ENCODE data around the gene HTR3E. TPM values are rescaled to one million over a fixed set of nuclear protein-coding genes. Genes with fewer than 3 reads are reported as not detected.
"Not testable (repeated sequence)": the region's sequence is repeated elsewhere in the genome, so short reads cannot be mapped to it uniquely, and the experiment has no call there.

HTR3E gene
- total RNA-seq, 1 donor from 2014 or later = not detected

DNA sequence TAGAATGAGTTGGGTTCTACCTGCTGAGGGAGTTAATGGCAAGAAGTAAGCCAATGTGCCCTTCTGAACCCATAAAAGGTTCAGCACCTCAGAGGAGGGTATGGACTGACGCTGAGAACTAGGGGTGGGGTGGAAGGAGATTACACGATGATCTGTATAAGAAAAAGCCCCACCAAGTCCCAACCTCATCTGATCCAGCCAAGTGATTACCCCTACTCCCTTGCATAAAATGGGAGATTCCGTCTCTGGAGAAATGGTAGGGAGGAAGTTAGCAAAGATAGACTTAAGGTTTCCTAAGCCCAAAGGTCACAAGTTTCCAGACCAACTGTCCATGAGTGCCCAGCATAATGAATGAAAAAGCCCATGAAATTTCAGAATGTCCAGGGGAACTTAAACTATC, 51.2 kb downstream of the HTR3E start:
- ATAC-seq = no peak

DNA sequence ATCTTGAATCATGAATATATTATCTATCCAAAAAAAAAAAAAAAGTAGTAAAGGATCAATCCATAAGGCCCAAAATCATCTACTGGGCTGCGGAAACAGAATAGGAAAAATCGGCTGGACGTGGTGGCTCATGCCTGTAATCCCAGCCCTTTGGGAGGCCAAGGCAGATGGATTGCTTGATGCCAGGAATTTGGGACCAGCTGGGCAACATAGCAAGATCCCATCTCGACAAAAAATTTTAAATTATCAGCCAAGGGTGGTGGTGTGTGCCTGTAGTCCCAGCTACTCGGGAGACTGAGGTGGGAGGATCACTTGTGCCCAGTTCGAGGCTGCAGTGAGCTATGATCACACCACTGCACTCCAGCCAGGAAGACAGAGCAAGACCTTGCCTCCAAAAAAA, 52.3 kb downstream of the HTR3E start:
- DNase-seq = no peak
- ATAC-seq = no peak
- intact Hi-C loops (cut with micrococcal nuclease) = no loop called here

More for the DNA sequence above, 51.2 kb downstream of the HTR3E start:
- DNase-seq = no peak
- intact Hi-C loops (cut with micrococcal nuclease) = no loop called here

DNA sequence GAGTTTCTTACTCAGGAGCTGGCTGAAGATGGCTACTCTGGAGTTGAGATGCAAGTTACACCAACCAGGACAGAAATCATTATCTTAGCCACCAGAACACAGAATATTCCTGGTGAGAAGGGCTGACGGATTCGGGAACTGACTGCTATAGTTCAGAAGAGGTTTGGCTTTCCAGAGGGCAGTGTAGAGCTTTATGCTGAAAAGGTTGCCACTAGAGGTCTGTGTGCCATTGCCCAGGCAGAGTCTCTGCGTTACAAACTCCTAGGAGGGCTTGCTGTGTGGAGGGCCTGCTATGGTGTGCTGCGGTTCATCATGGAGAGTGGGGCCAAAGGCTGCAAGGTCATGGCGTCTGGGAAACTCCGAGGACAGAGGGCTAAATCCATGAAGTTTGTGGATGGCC, 52.9 kb downstream of the HTR3E start:
- ATAC-seq; DNase-seq; intact Hi-C loops (cut with micrococcal nuclease): not testable (repeated sequence)

DNA sequence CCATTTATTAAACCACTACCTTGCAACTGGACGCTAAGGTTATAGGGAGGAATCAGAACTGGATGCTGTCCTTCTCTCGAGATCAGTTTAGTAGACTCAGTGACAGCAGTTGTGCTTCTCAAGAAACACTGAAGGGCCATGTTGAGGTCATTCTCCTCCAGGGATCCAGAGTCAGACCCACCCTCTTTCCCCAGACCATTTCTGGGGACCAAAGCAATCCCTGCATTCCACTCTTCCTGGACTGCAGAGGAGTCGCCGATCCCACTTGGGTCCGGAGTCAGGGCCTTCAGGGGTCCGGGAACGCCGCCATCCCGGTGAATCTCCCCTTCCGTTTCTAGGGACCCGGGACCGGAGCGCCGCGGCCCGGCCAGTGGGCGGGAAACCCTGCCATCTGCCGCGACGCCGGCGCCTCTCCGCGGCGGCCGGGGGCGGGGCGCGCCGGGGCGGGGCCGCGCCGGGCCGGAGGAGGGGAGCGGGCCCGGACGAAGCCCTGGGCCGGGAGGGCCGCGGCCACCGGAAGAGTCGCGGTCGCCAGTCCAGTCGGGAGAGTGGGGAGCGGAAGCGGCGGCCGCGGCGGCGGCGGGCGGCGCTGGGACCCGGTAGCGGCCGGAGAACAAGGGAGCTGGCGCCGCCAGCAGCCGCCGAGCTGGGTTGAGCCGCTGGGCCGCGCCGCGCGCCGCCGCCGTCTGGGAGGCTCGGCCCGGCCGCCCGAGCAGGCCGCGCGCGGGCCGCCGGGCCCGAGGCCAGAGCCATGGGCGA, 58.2 kb downstream of the HTR3E start, which contains the start of gene DVL3:
DVL3 (plus strand) TSS at position 493 of the 759 bp plus-strand sequence; CDS start at position 752, 259 bp downstream.
- intact Hi-C loops (cut with micrococcal nuclease) = no loop called here
- ATAC-seq (peak; percentile 85), DNase-seq (peak; percentile 88)

DNA sequence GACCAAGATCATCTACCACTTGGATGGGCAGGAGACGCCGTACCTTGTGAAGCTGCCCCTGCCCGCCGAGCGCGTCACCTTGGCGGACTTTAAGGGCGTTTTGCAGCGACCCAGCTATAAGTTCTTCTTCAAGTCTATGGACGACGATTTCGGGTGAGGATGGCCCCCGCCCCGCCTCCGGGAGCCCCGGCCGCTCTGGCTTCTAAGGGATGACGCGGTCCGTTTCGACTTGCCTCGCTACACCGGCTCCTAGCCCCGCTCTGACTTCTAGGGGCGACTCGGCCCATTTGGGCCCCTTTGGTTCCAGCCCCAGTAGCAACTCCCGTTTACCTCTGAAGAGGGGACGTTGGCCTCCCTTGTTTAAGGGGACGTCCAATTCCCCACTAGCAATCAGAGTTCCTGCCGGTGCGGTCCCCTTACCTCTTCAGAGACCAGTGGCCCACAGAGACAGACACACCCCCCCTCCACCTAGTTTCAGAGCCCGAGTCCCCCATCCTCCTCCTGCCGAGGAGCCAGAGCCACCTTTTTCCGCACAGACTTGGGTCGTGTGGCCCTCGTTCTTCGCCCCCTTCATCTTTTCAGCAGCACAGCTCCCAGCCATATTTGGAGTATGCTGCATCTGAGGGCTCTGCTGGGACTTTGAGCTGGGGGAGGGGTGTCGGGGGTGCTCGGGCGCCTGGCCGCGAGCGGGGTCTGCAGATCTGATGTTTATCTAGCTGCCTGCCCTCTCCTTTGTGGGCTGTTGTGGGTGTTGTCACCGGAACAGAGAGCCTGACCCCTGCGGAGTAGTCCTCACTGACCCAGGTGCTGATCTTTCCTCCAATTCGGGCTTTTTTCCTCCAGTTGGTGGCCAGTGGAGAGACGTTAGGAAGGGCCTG, 59.0 kb downstream of the HTR3E start:
- peak; percentile 3 for ATAC-seq
- intact Hi-C loops (cut with micrococcal nuclease) = no loop called here
- no peak for DNase-seq

DNA sequence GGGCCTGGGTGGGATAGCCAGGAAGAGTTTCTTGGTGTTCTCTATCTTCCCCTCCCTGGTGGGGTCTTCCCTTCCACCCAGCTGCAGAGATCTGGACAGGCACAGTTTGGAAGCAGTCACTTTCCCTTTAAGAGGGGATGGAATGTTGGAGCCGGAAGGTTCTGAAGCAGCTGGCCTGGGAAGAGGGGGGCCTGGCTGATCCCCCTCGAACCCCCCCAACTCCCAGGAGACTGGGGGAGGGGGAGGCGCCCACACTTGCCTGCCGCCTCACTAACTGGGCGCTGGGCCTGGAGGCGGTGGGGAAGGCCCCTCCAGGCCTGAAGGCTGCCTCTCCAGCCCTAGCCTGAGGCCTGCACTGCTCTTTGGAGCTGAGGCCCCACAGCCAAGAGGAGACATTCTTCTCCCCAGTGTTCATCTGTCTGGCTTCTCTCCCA, 59.7 kb downstream of the HTR3E start:
- ATAC-seq (peak; percentile 67), DNase-seq (peak; percentile 83)
- intact Hi-C loops (cut with micrococcal nuclease) = no loop called here

Other genes with a start within 250 kb of the HTR3E start
- 58.0 TPM for gene PARL, start 212.2 kb upstream of the HTR3E start, total RNA-seq
- gene ABCC5, start 79.2 kb upstream of the HTR3E start, total RNA-seq = 44.1 TPM
- gene HTR3D, start 65.3 kb upstream of the HTR3E start, total RNA-seq = not detected
- gene HTR3C, start 44.0 kb upstream of the HTR3E start, total RNA-seq = not detected
- 33.1 TPM for gene EIF2B5, start 38.3 kb downstream of the HTR3E start, total RNA-seq
- 76.8 TPM for gene DVL3, start 58.3 kb downstream of the HTR3E start, total RNA-seq
- gene AP2M1, start 77.8 kb downstream of the HTR3E start, total RNA-seq = 318 TPM
- 75.6 TPM for gene ABCF3, start 89.1 kb downstream of the HTR3E start, total RNA-seq
- not detected for gene VWA5B2, start 132.5 kb downstream of the HTR3E start, total RNA-seq
- 18.5 TPM for gene ALG3, start 151.9 kb downstream of the HTR3E start, total RNA-seq
- gene EEF1AKMT4, start 152.6 kb downstream of the HTR3E start, total RNA-seq = 1.6 TPM
- not detected for gene CAMK2N2, start 164.5 kb downstream of the HTR3E start, total RNA-seq
- gene ECE2, start 179.0 kb downstream of the HTR3E start, total RNA-seq = not detected
- gene PSMD2, start 202.2 kb downstream of the HTR3E start, total RNA-seq = 242 TPM
- gene EIF4G1, start 217.5 kb downstream of the HTR3E start, total RNA-seq = 250 TPM
- 41.0 TPM for gene FAM131A, start 240.5 kb downstream of the HTR3E start, total RNA-seq